HG02973 (cell line): ENCODE data around the gene CDH1.

Experiments used
- ATAC-seq: cut with Tn5 transposase; IDR thresholded peaks from one replicate; pipeline ENCODE4 v1.9.1; 2021; ENCODE audit warnings: moderate library complexity; ENCODE audit not compliant: unreplicated experiment

CDH1 gene

GRCh38 chr16:68759062-68759461, 22.0 kb downstream of the CDH1 start:
- ATAC-seq, result no peak

DNA sequence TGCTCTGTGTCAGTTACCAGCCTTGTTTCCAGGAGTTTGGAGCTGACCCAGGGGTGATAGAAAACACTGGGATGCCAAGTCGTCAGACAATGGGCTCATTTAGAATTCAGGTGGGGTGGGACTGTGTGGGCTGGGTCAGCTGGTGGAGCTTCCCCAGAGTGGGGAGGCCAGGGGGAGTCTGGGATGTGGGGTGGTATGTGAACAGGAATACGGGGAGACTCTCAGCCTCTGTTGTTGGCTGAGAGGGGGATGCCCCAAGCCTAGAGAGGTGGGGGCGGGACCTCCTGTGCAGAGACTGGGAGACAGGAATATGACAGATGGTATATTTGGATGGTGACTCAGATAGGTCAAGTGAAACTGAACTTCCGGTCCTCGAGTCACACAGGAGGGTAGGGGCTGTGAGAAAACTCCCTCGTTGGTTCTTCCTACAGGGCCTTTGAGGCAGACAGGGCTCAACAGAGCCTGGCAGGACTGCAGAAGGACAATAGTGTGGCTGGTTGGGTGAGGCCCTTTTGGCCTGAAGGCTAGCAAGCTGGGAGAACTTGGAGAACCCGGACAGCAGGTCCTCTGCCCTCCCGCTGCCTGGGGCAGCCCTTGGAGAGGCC, 23.7 kb downstream of the CDH1 start:
- peak; percentile 44 for ATAC-seq

DNA sequence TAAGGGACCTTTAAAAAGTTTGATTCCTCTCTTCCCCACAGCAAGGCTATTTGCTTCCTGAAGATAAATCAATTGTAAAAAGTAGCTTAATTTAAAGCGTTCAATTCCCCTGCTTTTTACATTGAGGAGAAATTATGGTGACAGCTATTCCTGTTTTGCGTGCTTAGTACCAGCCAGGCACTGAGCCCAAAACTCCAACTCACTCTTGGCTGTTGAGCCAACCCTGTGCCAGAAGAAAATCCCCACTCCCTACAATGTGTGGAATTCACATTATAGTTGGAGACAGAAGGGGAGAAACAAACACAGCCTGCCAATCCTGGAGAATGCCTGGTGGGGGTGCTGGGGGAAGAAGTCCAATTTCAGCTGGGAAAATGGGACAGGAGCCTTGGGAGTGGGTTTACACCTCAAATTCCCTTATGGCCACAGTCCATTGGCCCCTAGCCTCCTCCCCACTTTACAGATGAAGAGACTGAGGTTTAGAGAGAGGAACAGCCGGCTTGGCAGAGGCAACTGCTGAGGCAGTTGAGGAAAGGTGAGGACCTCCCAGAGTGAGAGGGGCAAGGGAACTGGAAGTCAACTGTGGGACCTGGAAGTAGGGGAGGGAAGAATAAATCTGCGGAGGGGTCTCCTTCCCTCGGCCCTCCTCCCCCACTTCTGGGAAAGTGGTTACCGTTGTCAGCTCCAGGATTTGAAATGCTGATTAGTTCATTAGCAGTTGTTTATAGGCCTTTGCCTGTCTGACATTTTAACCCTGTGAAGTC, 26.1 kb downstream of the CDH1 start:
- ATAC-seq, result no peak

DNA sequence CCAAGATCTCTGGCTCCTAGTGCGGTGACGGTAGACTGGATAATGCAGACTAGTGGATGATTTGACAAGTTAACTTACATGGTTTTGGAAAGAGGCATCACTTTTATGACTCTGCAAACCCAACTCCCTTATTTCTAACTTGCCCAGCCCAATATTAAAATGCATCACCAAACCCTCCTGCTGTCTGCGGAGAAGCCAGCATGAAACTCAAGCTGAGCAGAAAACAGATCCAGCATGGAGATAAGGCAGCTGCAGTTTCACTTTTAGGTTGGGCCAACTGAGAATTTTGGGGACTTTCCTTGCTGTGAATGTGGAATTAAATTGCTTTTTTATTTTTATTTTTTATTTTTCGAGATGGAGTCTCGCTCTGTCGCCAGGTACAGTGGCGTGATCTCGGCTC, 27.8 kb downstream of the CDH1 start:
- no peak for ATAC-seq

- ATAC-seq, result no peak
Observed at GRCh38 chr16:68767581-68767980, 30.5 kb downstream of the CDH1 start.

GRCh38 chr16:68768175-68768574, 31.1 kb downstream of the CDH1 start:
- no peak for ATAC-seq

GRCh38 chr16:68768771-68769170, 31.7 kb downstream of the CDH1 start:
- no peak for ATAC-seq

DNA sequence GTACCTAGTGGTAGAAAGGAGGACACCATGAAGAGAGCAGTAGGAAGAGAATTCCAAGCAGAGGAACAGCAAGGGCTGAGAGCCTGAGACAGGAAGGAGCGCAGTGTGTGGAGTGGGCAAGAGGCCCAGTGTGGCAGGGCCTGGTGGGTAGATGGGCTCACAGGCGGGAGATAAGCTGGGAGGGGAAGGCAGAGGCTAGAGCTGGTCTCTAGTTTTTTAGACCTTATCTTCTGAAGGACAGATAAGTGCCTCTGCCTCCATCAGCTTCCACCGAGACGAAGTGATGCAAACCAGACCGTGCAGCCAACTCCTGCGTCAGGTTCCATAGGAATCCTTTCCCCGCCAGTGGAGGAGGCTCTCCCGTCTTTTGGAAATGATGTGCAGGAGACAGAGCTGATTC, 33.6 kb downstream of the CDH1 start:
- no peak for ATAC-seq

- no peak for ATAC-seq
Observed at GRCh38 chr16:68772030-68772681, 35.1 kb downstream of the CDH1 start.

DNA sequence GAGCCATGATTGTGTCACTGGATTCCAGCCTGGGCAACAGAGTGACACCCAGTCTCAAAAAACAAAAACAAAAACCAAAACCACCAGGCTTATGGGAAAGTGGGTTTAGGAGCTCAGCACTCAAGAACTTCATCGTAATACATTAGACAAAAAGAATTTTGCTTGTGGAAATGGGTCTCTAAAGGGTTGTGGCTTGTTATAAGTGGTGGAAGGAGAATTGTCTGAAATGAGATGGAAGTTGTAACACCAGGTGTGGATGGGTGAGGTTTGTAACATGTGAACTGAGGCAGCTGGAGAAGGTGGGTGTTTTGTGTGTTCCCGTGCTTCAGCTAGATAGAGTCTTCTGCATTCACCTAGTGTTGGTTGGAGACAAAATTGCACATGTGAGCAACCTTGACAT, 35.8 kb downstream of the CDH1 start:
- ATAC-seq, result no peak

GRCh38 chr16:68774982-68775634, 38.0 kb downstream of the CDH1 start:
- no peak for ATAC-seq

- ATAC-seq, result peak; percentile 70
Observed at GRCh38 chr16:68776821-68777485, 39.9 kb downstream of the CDH1 start.

- no peak for ATAC-seq
Observed at GRCh38 chr16:68778551-68779231, 41.6 kb downstream of the CDH1 start.

GRCh38 chr16:68779891-68780290, 42.8 kb downstream of the CDH1 start:
- no peak for ATAC-seq

DNA sequence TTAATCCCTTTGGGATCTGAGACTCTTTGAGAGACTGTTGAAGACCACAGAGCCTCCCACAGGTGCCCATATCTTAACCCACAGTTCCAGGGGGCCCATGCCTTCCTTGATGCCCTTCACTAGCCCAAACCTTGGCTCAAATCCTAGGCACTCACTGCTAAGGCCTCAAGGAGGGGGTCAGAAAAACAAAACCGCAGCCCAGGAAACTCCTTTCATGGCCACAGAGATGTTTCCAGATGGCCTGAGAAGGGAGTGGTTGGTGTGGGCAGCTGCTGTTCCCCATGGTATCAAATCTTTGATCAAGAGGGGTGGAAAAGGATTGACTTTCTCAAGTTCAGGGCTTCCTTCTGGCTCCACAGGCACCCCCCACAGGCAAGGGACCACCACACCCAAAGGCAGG, 44.7 kb downstream of the CDH1 start:
- no peak for ATAC-seq

- no peak for ATAC-seq
Observed at GRCh38 chr16:68782198-68783174, 45.4 kb downstream of the CDH1 start.

GRCh38 chr16:68784226-68784625, 47.1 kb downstream of the CDH1 start:
- ATAC-seq, result no peak

GRCh38 chr16:68784721-68785120, 47.6 kb downstream of the CDH1 start:
- no peak for ATAC-seq

GRCh38 chr16:68785715-68786114, 48.6 kb downstream of the CDH1 start:
- no peak for ATAC-seq
